Limb (tissue), 2 donors: ENCODE measurements around the gene CDH3.

Source experiments
- DNase-seq, 2 donors: peaks; one replicate each; pipeline ENCODE4 v3.0.0-alpha.2; 2016; ENCODE audit errors: extremely low spot score in 2 of 2

Gene CDH3

GRCh38 chr16:68644715-68645493 lies at the start of gene CDH3:
Gene CDH3 (plus strand): TSS chr16:68645310. CDS start chr16:68645380, 70 bp downstream.
- DNase-seq: peak in 1 of 2 donors; percentile 63

GRCh38 chr16:68596266-68596665 lies 48.8 kb upstream of the CDH3 start:
- no peak for DNase-seq

GRCh38 chr16:68599586-68599985 lies 45.5 kb upstream of the CDH3 start:
- no peak for DNase-seq

GRCh38 chr16:68605746-68606145 lies 39.4 kb upstream of the CDH3 start:
- no peak for DNase-seq

- DNase-seq: no peak
These were observed 37.7 kb upstream of the CDH3 start for GRCh38 chr16:68607443-68607842.

- DNase-seq: no peak
These were observed 36.8 kb upstream of the CDH3 start for GRCh38 chr16:68608330-68608729.

- no peak for DNase-seq
These were observed 32.1 kb upstream of the CDH3 start for GRCh38 chr16:68612996-68613395.

GRCh38 chr16:68617734-68618133 lies 27.4 kb upstream of the CDH3 start:
- no peak for DNase-seq

- DNase-seq: no peak
These were observed 18.6 kb upstream of the CDH3 start for GRCh38 chr16:68626557-68626956.

- DNase-seq: no peak
These were observed 17.1 kb upstream of the CDH3 start for GRCh38 chr16:68627951-68628425.

- DNase-seq: no peak
These were observed 15.7 kb upstream of the CDH3 start for GRCh38 chr16:68629351-68629910.

GRCh38 chr16:68636064-68636560 lies 9.0 kb upstream of the CDH3 start:
- no peak for DNase-seq

- DNase-seq: no peak
These were observed 8.3 kb upstream of the CDH3 start for GRCh38 chr16:68636818-68637217.

- DNase-seq: no peak
These were observed 4.1 kb upstream of the CDH3 start for GRCh38 chr16:68640972-68641371.

GRCh38 chr16:68642047-68642435 lies 3.1 kb upstream of the CDH3 start:
- DNase-seq: no peak

GRCh38 chr16:68642436-68643101 lies 2.5 kb upstream of the CDH3 start:
- peak; percentile 46 to 69 for DNase-seq

- no peak for DNase-seq
These were observed 1.9 kb upstream of the CDH3 start for GRCh38 chr16:68643227-68643626.

- DNase-seq: no peak
These were observed 1.3 kb upstream of the CDH3 start for GRCh38 chr16:68643847-68644246.

GRCh38 chr16:68644296-68644695 lies 814 bp upstream of the CDH3 start:
- peak in 1 of 2 donors; percentile 41 for DNase-seq

GRCh38 chr16:68645494-68646388 lies 631 bp downstream of the CDH3 start:
- peak in 1 of 2 donors; percentile 74 for DNase-seq

- peak in 1 of 2 donors; percentile 68 for DNase-seq
These were observed 2.0 kb downstream of the CDH3 start for GRCh38 chr16:68646953-68647659.
